CD14-positive monocyte (primary cell): ENCODE results near the gene R3HCC1L. TPM values are rescaled to one million over a fixed set of nuclear protein-coding genes. Genes with fewer than 3 reads are reported as not detected.

Experiments
- DNase-seq, 3 donors: peaks; one replicate each; pipeline ENCODE4 v3.0.0-alpha.2; 2011 to 2022
- H2AFZ ChIP-seq: 2 replicates; pipeline ENCODE4 v1.6.0; 2012; ENCODE audit warnings: mild to moderate bottlenecking, low read depth, low read length, inconsistent platforms; ENCODE audit not compliant: insufficient read depth, poor library complexity, severe bottlenecking
- H3K27ac ChIP-seq, 2 donors: 1 replicate in 1 of 2; 2 replicates in 1 of 2; pipeline ENCODE4 v1.5.1; 2012 to 2013; ENCODE audit warnings: low read length in 2 of 2, control low read depth in 1 of 2, inconsistent platforms in 1 of 2, low read depth in 1 of 2, mild to moderate bottlenecking in 1 of 2
- H3K27me3 ChIP-seq, 2 donors: one replicate each; pipeline versions ENCODE4 v1.6.0 to v1.6.1; 2011 to 2013; ENCODE audit warnings: low read length in 2 of 2; ENCODE audit not compliant: control insufficient read depth in 2 of 2, insufficient read depth in 2 of 2
- H3K36me3 ChIP-seq, 2 donors: replicated peaks in 1 of 2; 1 replicate in 1 of 2; 2 replicates in 1 of 2; pipeline versions ENCODE4 v1.5.1 to v1.6.1; 2012 to 2013; ENCODE audit warnings: low read length in 2 of 2, control low read depth in 1 of 2, inconsistent platforms in 1 of 2, mild to moderate bottlenecking in 1 of 2; ENCODE audit not compliant: insufficient read depth in 2 of 2, control insufficient read depth in 1 of 2
- H3K4me1 ChIP-seq, 2 donors: 1 replicate in 1 of 2; 2 replicates in 1 of 2; pipeline versions ENCODE4 v1.5.1 to v1.6.1; 2012 to 2013; ENCODE audit warnings: low read length in 2 of 2, control low read depth in 1 of 2, inconsistent platforms in 1 of 2, mild to moderate bottlenecking in 1 of 2, moderate library complexity in 1 of 2; ENCODE audit not compliant: insufficient read depth in 2 of 2, control insufficient read depth in 1 of 2
- H3K4me2 ChIP-seq: replicated peaks from 2 replicates; pipeline ENCODE3; 2012; ENCODE audit warnings: low read length, moderate library complexity, mild to moderate bottlenecking; ENCODE audit not compliant: poor library complexity, severe bottlenecking; ENCODE audit errors: extremely low read depth
- H3K4me3 ChIP-seq, 3 experiments: fragments of 200-600 bp in 1 of 3; sonication (generic) in 1 of 3; replicated peaks in 1 of 3; 1 replicate in 2 of 3; 2 replicates in 1 of 3; pipeline ENCODE4 v1.5.1; 2011 to 2013; ENCODE audit warnings: low read length in 3 of 3, mild to moderate bottlenecking in 3 of 3, control low read depth in 2 of 3, low read depth in 2 of 3, inconsistent platforms in 1 of 3, moderate library complexity in 1 of 3
- H3K79me2 ChIP-seq: 2 replicates; pipeline ENCODE4 v1.6.0; 2012; ENCODE audit warnings: mild to moderate bottlenecking, control low read depth, inconsistent platforms, low read length, moderate library complexity; ENCODE audit not compliant: insufficient read depth
- H3K9ac ChIP-seq: 2 replicates; pipeline ENCODE4 v1.6.0; 2017; ENCODE audit warnings: low read length, mild to moderate bottlenecking; ENCODE audit not compliant: insufficient read depth, poor library complexity, severe bottlenecking
- H3K9me3 ChIP-seq, 2 donors: replicated peaks in 1 of 2; 1 replicate in 1 of 2; 2 replicates in 1 of 2; pipeline versions ENCODE4 v1.5.1 to v1.6.1; 2012 to 2013; ENCODE audit warnings: low read length in 2 of 2, control low read depth in 1 of 2; ENCODE audit not compliant: control insufficient read depth in 1 of 2, insufficient read depth in 1 of 2
- H4K20me1 ChIP-seq: 2 replicates; pipeline ENCODE4 v1.6.0; 2012; ENCODE audit warnings: mild to moderate bottlenecking, low read length, control low read depth, moderate library complexity; ENCODE audit not compliant: insufficient read depth
- H3K27ac Mint-ChIP-seq, 7 donors: one replicate each; pipeline ENCODE4 v1.8.0; 2020; ENCODE audit warnings: mild to moderate bottlenecking in 7 of 7, mixed read lengths in 7 of 7, moderate library complexity in 6 of 7, inconsistent platforms in 2 of 7
- H3K27me3 Mint-ChIP-seq, 3 donors: one replicate each; pipeline ENCODE4 v1.8.0; 2021 to 2022; ENCODE audit warnings: low read depth in 3 of 3, mild to moderate bottlenecking in 3 of 3, mixed read lengths in 3 of 3, moderate library complexity in 3 of 3, inconsistent platforms in 1 of 3
- H3K36me3 Mint-ChIP-seq, 2 donors: one replicate each; pipeline ENCODE4 v1.8.0; 2020; ENCODE audit warnings: mixed read lengths in 2 of 2, inconsistent platforms in 1 of 2, mild to moderate bottlenecking in 1 of 2
- H3K4me1 Mint-ChIP-seq: one replicate; pipeline ENCODE4 v1.8.0; 2020; ENCODE audit warnings: mild to moderate bottlenecking, mixed read lengths
- H3K4me3 Mint-ChIP-seq, 2 donors: one replicate each; pipeline ENCODE4 v1.8.0; 2020; ENCODE audit warnings: mild to moderate bottlenecking in 2 of 2, mixed read lengths in 2 of 2, moderate library complexity in 1 of 2
- H3K9me3 Mint-ChIP-seq, 7 donors: one replicate each; pipeline ENCODE4 v1.8.0; 2020 to 2022; ENCODE audit warnings: mixed read lengths in 7 of 7, mild to moderate bottlenecking in 6 of 7, moderate library complexity in 6 of 7, inconsistent platforms in 2 of 7
- WGBS: methylation state at CpG from one replicate; pipeline ENCODE4 v1.1.5; 2013; ENCODE audit warnings: missing lambda C conversion rate; ENCODE audit not compliant: insufficient coverage; 5-methylcytosine and 5-hydroxymethylcytosine counted together
- intact Hi-C, 2 donors: fragments of 100-400 bp; cut with micrococcal nuclease; formaldehyde crosslinking; loops; one replicate each; pipeline versions ENCODE4 v1.15.0 to v1.15.1; 2023
- polyA plus RNA-seq, 3 donors: library from polyadenylated mRNA; depleted of rRNA in 1 of 3; unstranded in 2 of 3; stranded (reverse) in 1 of 3; fragments of 300-500 nt in 2 of 3; fragments of >200 nt in 1 of 3; fragmentation: Illumina TruSeq in 2 of 3; gene quantifications; 1 replicate in 2 of 3; 2 replicates in 1 of 3; pipeline ENCODE4 v1.2.3, GENCODE V29; 2012 to 2021
- TF ChIP-seq, protein P1 (sequence below): fragments of 200-600 bp; IDR thresholded peaks from one replicate; pipeline ENCODE4 v1.8.0; 2022; ENCODE audit warnings: antibody characterized with exemption, mild to moderate bottlenecking

R3HCC1L gene
- polyA plus RNA-seq, 3 donors = 2.6 to 13.8 (median 2.7) TPM

DNA sequence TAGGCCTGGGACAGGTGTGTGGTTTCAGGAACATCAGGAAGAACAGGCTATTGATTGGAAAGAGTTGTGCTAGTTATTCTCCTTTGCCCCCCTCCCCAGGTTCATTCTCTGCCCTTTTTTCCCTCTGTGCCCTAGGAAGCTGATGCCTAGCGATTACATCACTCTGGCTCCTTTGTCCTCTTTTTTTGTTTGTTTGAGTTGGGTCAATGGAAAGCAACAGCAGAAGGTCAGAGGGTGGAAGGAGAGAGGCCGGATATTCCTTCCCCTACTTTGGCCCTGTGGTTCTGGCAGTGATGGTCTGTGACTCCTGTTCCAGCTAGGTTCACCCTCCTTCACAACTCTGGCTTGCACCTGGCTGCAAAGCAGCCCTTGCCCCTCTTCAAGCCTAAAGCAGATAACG, 114.7 kb downstream of the R3HCC1L start:
- Histone ChIP-seq H3K4me3 (no peak overlapping the region), H3K27ac (no peak overlapping the region), H3K9ac (no peak overlapping the region), H2AFZ (no peak overlapping the region), H3K79me2 (no peaks in the 10 kb centered on the region), H3K9me3 (no peaks in the 10 kb centered on the region), H3K4me2 (no peak overlapping the region), H3K27me3 (no peaks in the 10 kb centered on the region), H4K20me1 (no peaks in the 10 kb centered on the region), H3K4me1 (no peaks in the 10 kb centered on the region), H3K36me3 (peaks cover 58 to 82% of the 10 kb centered on the region in 2 donors)
- H3K27me3 Mint-ChIP-seq = peaks cover 0 to 1% (median 0%) of the 10 kb centered on the region in 3 donors
- 100% methylated on average over 1 of the region's 3 CpGs for WGBS
- peaks cover 2% of the 10 kb centered on the region for H3K4me1 Mint-ChIP-seq
- DNase-seq = no peak
- intact Hi-C loops = no loop called here
- no peaks in the 10 kb centered on the region for H3K9me3 Mint-ChIP-seq
- TF ChIP-seq, protein P1, sequence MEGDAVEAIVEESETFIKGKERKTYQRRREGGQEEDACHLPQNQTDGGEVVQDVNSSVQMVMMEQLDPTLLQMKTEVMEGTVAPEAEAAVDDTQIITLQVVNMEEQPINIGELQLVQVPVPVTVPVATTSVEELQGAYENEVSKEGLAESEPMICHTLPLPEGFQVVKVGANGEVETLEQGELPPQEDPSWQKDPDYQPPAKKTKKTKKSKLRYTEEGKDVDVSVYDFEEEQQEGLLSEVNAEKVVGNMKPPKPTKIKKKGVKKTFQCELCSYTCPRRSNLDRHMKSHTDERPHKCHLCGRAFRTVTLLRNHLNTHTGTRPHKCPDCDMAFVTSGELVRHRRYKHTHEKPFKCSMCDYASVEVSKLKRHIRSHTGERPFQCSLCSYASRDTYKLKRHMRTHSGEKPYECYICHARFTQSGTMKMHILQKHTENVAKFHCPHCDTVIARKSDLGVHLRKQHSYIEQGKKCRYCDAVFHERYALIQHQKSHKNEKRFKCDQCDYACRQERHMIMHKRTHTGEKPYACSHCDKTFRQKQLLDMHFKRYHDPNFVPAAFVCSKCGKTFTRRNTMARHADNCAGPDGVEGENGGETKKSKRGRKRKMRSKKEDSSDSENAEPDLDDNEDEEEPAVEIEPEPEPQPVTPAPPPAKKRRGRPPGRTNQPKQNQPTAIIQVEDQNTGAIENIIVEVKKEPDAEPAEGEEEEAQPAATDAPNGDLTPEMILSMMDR = no peak
- H3K27ac Mint-ChIP-seq = peak overlapping the region in 3 of 7 donors; percentile 31 to 67 (median 41)
- peaks cover 70 to 82% of the 10 kb centered on the region in 2 donors for H3K36me3 Mint-ChIP-seq
- H3K4me3 Mint-ChIP-seq = no peak overlapping the region

DNA sequence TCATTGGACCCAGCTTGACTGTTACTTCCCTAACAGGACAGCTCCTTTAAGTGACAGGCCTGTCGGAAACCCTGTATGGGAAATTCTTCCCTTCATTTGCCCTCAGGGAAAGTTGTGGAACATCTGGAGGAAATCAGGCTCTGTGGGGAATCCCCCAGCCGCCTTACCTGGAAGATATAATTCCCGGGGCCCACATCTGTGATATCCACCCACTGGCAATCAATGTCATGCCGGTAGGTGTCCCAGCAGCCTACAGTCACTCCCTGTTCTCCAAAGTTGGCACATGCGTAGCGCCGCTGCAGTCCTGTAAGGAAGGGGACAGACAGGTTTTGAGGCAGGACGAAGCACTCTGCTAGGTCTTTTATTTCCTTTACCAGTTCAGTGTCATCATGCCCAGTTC, 116.9 kb downstream of the R3HCC1L start:
- Histone ChIP-seq H3K9ac (no peak overlapping the region), H3K27ac (no peak overlapping the region), H4K20me1 (no peaks in the 10 kb centered on the region), H3K4me3 (no peak overlapping the region), H3K4me1 (no peaks in the 10 kb centered on the region), H2AFZ (no peak overlapping the region), H3K4me2 (no peak overlapping the region), H3K27me3 (no peaks in the 10 kb centered on the region), H3K36me3 (peaks cover 40 to 74% of the 10 kb centered on the region in 2 donors), H3K9me3 (no peaks in the 10 kb centered on the region), H3K79me2 (no peaks in the 10 kb centered on the region)
- intact Hi-C loops = no loop called here
- Mint-ChIP-seq H3K27me3 (peaks cover 0 to 3% (median 2%) of the 10 kb centered on the region in 3 donors), H3K9me3 (no peaks in the 10 kb centered on the region), H3K4me1 (peaks cover 2% of the 10 kb centered on the region), H3K4me3 (no peak overlapping the region), H3K36me3 (peaks cover 61 to 70% of the 10 kb centered on the region in 2 donors), H3K27ac (no peak overlapping the region)
- TF ChIP-seq, protein P1 = no peak
- no peak for DNase-seq
- WGBS = 100% methylated on average over 4 of the region's 8 CpGs
